Activated naive CD8-positive, alpha-beta T cell treated with anti-CD3 and anti-CD28 coated beads for 36 hours (primary cell): ENCODE results near the gene RIMS1. TPM values are rescaled to one million over a fixed set of nuclear protein-coding genes. Genes with fewer than 3 reads are reported as not detected.
A peak's percentile ranks its signal among the peaks of the same experiment; 100 is the strongest.

ENCODE experiments used
- DNase-seq: peaks from one replicate; pipeline ENCODE4 v3.0.0; 2021
- H3K27ac Mint-ChIP-seq: one replicate; pipeline ENCODE4 v1.8.0; 2022; ENCODE audit warnings: mild to moderate bottlenecking, moderate library complexity, mixed read lengths
- H3K27me3 Mint-ChIP-seq: one replicate; pipeline ENCODE4 v1.8.0; 2022; ENCODE audit warnings: mild to moderate bottlenecking, mixed read lengths
- H3K36me3 Mint-ChIP-seq: one replicate; pipeline ENCODE4 v1.8.0; 2021; ENCODE audit warnings: mild to moderate bottlenecking, mixed read lengths
- H3K4me1 Mint-ChIP-seq: one replicate; pipeline ENCODE4 v1.8.0; 2021; ENCODE audit warnings: mixed read lengths
- H3K4me3 Mint-ChIP-seq: one replicate; pipeline ENCODE4 v1.8.0; 2022; ENCODE audit warnings: mild to moderate bottlenecking, moderate library complexity, mixed read lengths
- H3K9me3 Mint-ChIP-seq: one replicate; pipeline ENCODE4 v1.8.0; 2022; ENCODE audit warnings: mixed read lengths
- total RNA-seq, 2 experiments: library from RNA; stranded (reverse); gene quantifications; one replicate each; pipeline ENCODE4 v1.2.3, GENCODE V29; 2021

RIMS1 gene
- total RNA-seq, 2 experiments from 2014 or later, result not detected

GRCh38 chr6:72102561-72102960 is 216.2 kb downstream of the RIMS1 start:
- Mint-ChIP-seq H3K27me3 (no peaks in the 10 kb centered on the region), H3K4me1 (no peaks in the 10 kb centered on the region), H3K27ac (no peak overlapping the region), H3K9me3 (no peaks in the 10 kb centered on the region), H3K36me3 (no peaks in the 10 kb centered on the region), H3K4me3 (no peak overlapping the region)
- no peak for DNase-seq

- no peaks in the 10 kb centered on the region for H3K36me3 Mint-ChIP-seq
- no peak overlapping the region for H3K27ac Mint-ChIP-seq
- H3K4me1 Mint-ChIP-seq, result no peaks in the 10 kb centered on the region
- no peaks in the 10 kb centered on the region for H3K9me3 Mint-ChIP-seq
- no peaks in the 10 kb centered on the region for H3K27me3 Mint-ChIP-seq
- DNase-seq, result no peak
- H3K4me3 Mint-ChIP-seq, result no peak overlapping the region
These were observed 225.3 kb downstream of the RIMS1 start for GRCh38 chr6:72111611-72112010.

- Mint-ChIP-seq H3K9me3 (no peaks in the 10 kb centered on the region), H3K36me3 (no peaks in the 10 kb centered on the region), H3K27ac (no peak overlapping the region), H3K27me3 (no peaks in the 10 kb centered on the region), H3K4me3 (no peak overlapping the region), H3K4me1 (no peaks in the 10 kb centered on the region)
- DNase-seq, result no peak
These were observed 244.0 kb downstream of the RIMS1 start for GRCh38 chr6:72130327-72130726.

GRCh38 chr6:72132427-72132826 is 246.1 kb downstream of the RIMS1 start:
- Mint-ChIP-seq H3K4me3 (no peak overlapping the region), H3K27me3 (no peaks in the 10 kb centered on the region), H3K4me1 (no peaks in the 10 kb centered on the region), H3K27ac (no peak overlapping the region), H3K9me3 (no peaks in the 10 kb centered on the region), H3K36me3 (no peaks in the 10 kb centered on the region)
- no peak for DNase-seq

- H3K27me3 Mint-ChIP-seq, result no peaks in the 10 kb centered on the region
- no peak for DNase-seq
- H3K4me3 Mint-ChIP-seq, result no peak overlapping the region
- H3K36me3 Mint-ChIP-seq, result no peaks in the 10 kb centered on the region
- no peaks in the 10 kb centered on the region for H3K9me3 Mint-ChIP-seq
- H3K27ac Mint-ChIP-seq, result no peak overlapping the region
- no peaks in the 10 kb centered on the region for H3K4me1 Mint-ChIP-seq
These were observed 246.5 kb downstream of the RIMS1 start for GRCh38 chr6:72132851-72133250.

- Mint-ChIP-seq H3K9me3 (no peaks in the 10 kb centered on the region), H3K36me3 (no peaks in the 10 kb centered on the region), H3K4me3 (no peak overlapping the region), H3K27ac (no peak overlapping the region), H3K4me1 (no peaks in the 10 kb centered on the region), H3K27me3 (no peaks in the 10 kb centered on the region)
- DNase-seq, result no peak
These were observed 247.0 kb downstream of the RIMS1 start for GRCh38 chr6:72133324-72133723.

- H3K4me1 Mint-ChIP-seq, result no peaks in the 10 kb centered on the region
- no peaks in the 10 kb centered on the region for H3K27me3 Mint-ChIP-seq
- DNase-seq, result no peak
- H3K36me3 Mint-ChIP-seq, result no peaks in the 10 kb centered on the region
- H3K9me3 Mint-ChIP-seq, result no peaks in the 10 kb centered on the region
- H3K27ac Mint-ChIP-seq, result no peak overlapping the region
- no peak overlapping the region for H3K4me3 Mint-ChIP-seq
These were observed 254.4 kb downstream of the RIMS1 start for GRCh38 chr6:72140795-72141194.

GRCh38 chr6:72149715-72150114 is 263.4 kb downstream of the RIMS1 start:
- H3K27ac Mint-ChIP-seq, result no peak overlapping the region
- peaks cover 10% of the 10 kb centered on the region for H3K9me3 Mint-ChIP-seq
- H3K4me3 Mint-ChIP-seq, result no peak overlapping the region
- DNase-seq, result no peak
- no peaks in the 10 kb centered on the region for H3K27me3 Mint-ChIP-seq
- H3K4me1 Mint-ChIP-seq, result no peaks in the 10 kb centered on the region
- H3K36me3 Mint-ChIP-seq, result no peaks in the 10 kb centered on the region

- Mint-ChIP-seq H3K36me3 (no peaks in the 10 kb centered on the region), H3K9me3 (peaks cover 10% of the 10 kb centered on the region), H3K27ac (no peak overlapping the region), H3K4me3 (no peak overlapping the region), H3K4me1 (no peaks in the 10 kb centered on the region), H3K27me3 (no peaks in the 10 kb centered on the region)
- no peak for DNase-seq
These were observed 265.4 kb downstream of the RIMS1 start for GRCh38 chr6:72151742-72152141.

- DNase-seq, result no peak
These were observed 289.6 kb downstream of the RIMS1 start for GRCh38 chr6:72175916-72176315.

GRCh38 chr6:72182337-72183246 is 296.2 kb downstream of the RIMS1 start:
- Mint-ChIP-seq H3K4me3 (peak overlapping the region; percentile 30), H3K9me3 (peaks cover 4% of the 10 kb centered on the region), H3K36me3 (peaks cover 6% of the 10 kb centered on the region), H3K4me1 (peaks cover 7% of the 10 kb centered on the region), H3K27me3 (peaks cover 38% of the 10 kb centered on the region), H3K27ac (no peak overlapping the region)
- DNase-seq, result peak; percentile 3

More at GRCh38 chr6:72175916-72176315, 289.6 kb downstream of the RIMS1 start:
- Mint-ChIP-seq H3K4me3 (no peak overlapping the region), H3K27me3 (peaks cover 6% of the 10 kb centered on the region), H3K4me1 (no peaks in the 10 kb centered on the region), H3K36me3 (no peaks in the 10 kb centered on the region), H3K9me3 (no peaks in the 10 kb centered on the region), H3K27ac (no peak overlapping the region)

- H3K27ac Mint-ChIP-seq, result no peak overlapping the region
These were observed 317.6 kb downstream of the RIMS1 start for GRCh38 chr6:72203983-72204382.

GRCh38 chr6:72205500-72205899 is 319.1 kb downstream of the RIMS1 start:
- Mint-ChIP-seq H3K4me3 (no peak overlapping the region), H3K36me3 (no peaks in the 10 kb centered on the region), H3K27ac (no peak overlapping the region), H3K9me3 (no peaks in the 10 kb centered on the region), H3K27me3 (no peaks in the 10 kb centered on the region), H3K4me1 (no peaks in the 10 kb centered on the region)
- DNase-seq, result no peak

More at GRCh38 chr6:72203983-72204382, 317.6 kb downstream of the RIMS1 start:
- Mint-ChIP-seq H3K27me3 (no peaks in the 10 kb centered on the region), H3K4me1 (no peaks in the 10 kb centered on the region), H3K9me3 (no peaks in the 10 kb centered on the region), H3K4me3 (no peak overlapping the region), H3K36me3 (no peaks in the 10 kb centered on the region)
- DNase-seq, result no peak

GRCh38 chr6:72206606-72207005 is 320.3 kb downstream of the RIMS1 start:
- Mint-ChIP-seq H3K27ac (no peak overlapping the region), H3K9me3 (no peaks in the 10 kb centered on the region), H3K4me1 (no peaks in the 10 kb centered on the region), H3K36me3 (no peaks in the 10 kb centered on the region), H3K4me3 (no peak overlapping the region), H3K27me3 (no peaks in the 10 kb centered on the region)
- DNase-seq, result no peak

- H3K36me3 Mint-ChIP-seq, result no peaks in the 10 kb centered on the region
- H3K27ac Mint-ChIP-seq, result no peak overlapping the region
- no peaks in the 10 kb centered on the region for H3K4me1 Mint-ChIP-seq
- H3K9me3 Mint-ChIP-seq, result no peaks in the 10 kb centered on the region
- H3K27me3 Mint-ChIP-seq, result peaks cover 4% of the 10 kb centered on the region
- no peak for DNase-seq
- no peak overlapping the region for H3K4me3 Mint-ChIP-seq
These were observed 326.3 kb downstream of the RIMS1 start for GRCh38 chr6:72212686-72213085.

GRCh38 chr6:72213654-72214053 is 327.3 kb downstream of the RIMS1 start:
- Mint-ChIP-seq H3K27me3 (peaks cover 4% of the 10 kb centered on the region), H3K4me1 (no peaks in the 10 kb centered on the region), H3K4me3 (no peak overlapping the region), H3K36me3 (no peaks in the 10 kb centered on the region), H3K27ac (no peak overlapping the region), H3K9me3 (no peaks in the 10 kb centered on the region)
- DNase-seq, result no peak
